K562 (cell line): ENCODE measurements around the gene FBXO46. TPM values are rescaled to one million over a fixed set of nuclear protein-coding genes. Genes with fewer than 3 reads are reported as not detected.

Source experiments
- CSDE1 ChIP-seq, 2 experiments: fragments of 450-650 bp; IDR thresholded peaks; 2 replicates each; pipeline ENCODE4 v1.6.1; 2016; ENCODE audit warnings: mild to moderate bottlenecking in 1 of 2
- FOXM1 ChIP-seq, 2 experiments: fragments of 450-650 bp in 1 of 2; sonication (generic) in 1 of 2; formaldehyde crosslinking in 1 of 2; IDR thresholded peaks; 2 replicates each; pipeline versions ENCODE4 v1.6.1 to v1.9.0; 2017 to 2022; ENCODE audit warnings: low read depth in 2 of 2, mild to moderate bottlenecking in 2 of 2, missing genetic modification reagents in 1 of 2, moderate library complexity in 1 of 2
- HCFC1 ChIP-seq: IDR thresholded peaks from 2 replicates; pipeline ENCODE4 v1.6.1; 2012; ENCODE audit warnings: low read depth, low read length, improper control_type of control experiment
- HIVEP1 ChIP-seq: fragments of 250-450 bp; sonication (Bioruptor Pico); IDR thresholded peaks from 2 replicates; pipeline ENCODE4 v1.4.0; 2020; ENCODE audit warnings: mild to moderate bottlenecking
- KDM5B ChIP-seq: fragments of 200-600 bp; sonication (generic); IDR thresholded peaks from 2 replicates; pipeline ENCODE4 v1.6.1; 2012; ENCODE audit warnings: low read depth, mild to moderate bottlenecking, moderate library complexity, low read length, control low read depth, inconsistent platforms; ENCODE audit not compliant: insufficient replicate concordance
- MAZ ChIP-seq, 2 experiments: fragments of 450-650 bp in 1 of 2; sonication (generic) in 1 of 2; formaldehyde crosslinking; IDR thresholded peaks in 1 of 2; conservative IDR thresholded peaks in 1 of 2; 2 replicates each; pipeline versions ENCODE4 v1.4.0 to v1.5.0; 2020; ENCODE audit warnings: mild to moderate bottlenecking in 1 of 2, missing genetic modification reagents in 1 of 2
- MCM5 ChIP-seq: fragments of 450-650 bp; IDR thresholded peaks from 2 replicates; pipeline ENCODE4 v1.6.1; 2016; ENCODE audit warnings: low read depth
- PHF21A ChIP-seq: fragments of 450-650 bp; IDR thresholded peaks from 2 replicates; pipeline ENCODE4 v1.6.1; 2017; ENCODE audit warnings: low read depth, borderline replicate concordance
- POLR2H ChIP-seq: IDR thresholded peaks from 2 replicates; pipeline ENCODE4 v1.6.1; 2016; ENCODE audit warnings: missing genetic modification characterization, low read depth, mild to moderate bottlenecking, control low read depth, missing compliant biosample characterization, moderate library complexity
- RHOXF2B ChIP-seq: fragments of 250-450 bp; sonication (Bioruptor Pico); conservative IDR thresholded peaks from 2 replicates; pipeline ENCODE4 v1.5.1; 2021
- SMAD1 ChIP-seq: fragments of 150-350 bp; IDR thresholded peaks from 2 replicates; pipeline ENCODE4 v1.6.1; 2014; ENCODE audit warnings: low read length, low read depth; ENCODE audit not compliant: partially characterized antibody
- ZNF76 ChIP-seq: fragments of 250-450 bp; sonication (Bioruptor Pico); IDR thresholded peaks from 2 replicates; pipeline ENCODE4 v1.4.0; 2020; ENCODE audit warnings: mild to moderate bottlenecking, moderate library complexity, borderline replicate concordance
- polyA plus RNA-seq, 8 experiments: library from polyadenylated mRNA; depleted of rRNA in 4 of 8; stranded (reverse) in 5 of 8; unstranded in 3 of 8; fragments of >200 nt; fragmentation: Nextera tagmentation in 2 of 8; fragmentation: Illumina TruSeq in 1 of 8; extraction: Ambion mirVana in 2 of 8; extraction: Trizol in 1 of 8; gene quantifications; 2 replicates each; pipeline versions ENCODE4 v1.2.1 to v1.2.3, GENCODE V29; 2011 to 2014; ENCODE audit warnings: inconsistent platforms in 1 of 8, missing spikeins in 1 of 8
- total RNA-seq, 7 experiments: library from RNA; depleted of rRNA in 6 of 7; stranded (reverse); fragments of >200 nt in 6 of 7; fragmentation: Illumina TruSeq in 2 of 7; extraction: Trizol in 2 of 7; gene quantifications; 2 replicates each; pipeline versions ENCODE4 v1.2.1 to v1.2.3, GENCODE V29; 2011 to 2021; ENCODE audit warnings: low replicate concordance in 1 of 7
- TF ChIP-seq, protein P1 (sequence below): sonication (generic); formaldehyde crosslinking; IDR thresholded peaks from 2 replicates; pipeline ENCODE4 v1.8.1; 2023; ENCODE audit warnings: mild to moderate bottlenecking, missing genetic modification reagents
- TF ChIP-seq, protein P2 (sequence below): sonication (generic); formaldehyde crosslinking; IDR thresholded peaks from 2 replicates; pipeline ENCODE4 v1.8.0; 2022; ENCODE audit warnings: missing genetic modification reagents, mild to moderate bottlenecking, moderate library complexity, borderline replicate concordance
- TF ChIP-seq, protein P3 (sequence below), 2 experiments: IDR thresholded peaks; 2 replicates each; pipeline ENCODE4 v1.6.1; 2011; ENCODE audit warnings: borderline replicate concordance in 1 of 2, control low read depth in 1 of 2, low read depth in 1 of 2, low read length in 1 of 2, mild to moderate bottlenecking in 1 of 2, mixed read lengths in 1 of 2, moderate library complexity in 1 of 2; ENCODE audit not compliant: insufficient read depth in 1 of 2, insufficient read length in 1 of 2, poor library complexity in 1 of 2, severe bottlenecking in 1 of 2; ENCODE audit errors: extremely low read depth in 1 of 2
- TF ChIP-seq, protein P4 (sequence below), 3 experiments: IDR thresholded peaks in 2 of 3; conservative IDR thresholded peaks in 1 of 3; 2 replicates each; pipeline ENCODE4 v1.5.1; 2011 to 2012; ENCODE audit warnings: low read length in 3 of 3, mild to moderate bottlenecking in 3 of 3, control low read depth in 2 of 3, improper control_type of control experiment in 1 of 3, inconsistent platforms in 1 of 3, low read depth in 1 of 3, mixed read lengths in 1 of 3, moderate library complexity in 1 of 3; ENCODE audit not compliant: insufficient read depth in 2 of 3
- TF ChIP-seq, protein P5 (sequence below): conservative IDR thresholded peaks from 2 replicates; pipeline ENCODE4 v1.6.1; 2011; ENCODE audit warnings: low read depth, mild to moderate bottlenecking, low read length; ENCODE audit not compliant: control insufficient read depth

FBXO46 gene
- total and polyA plus RNA-seq, 9 of the 15 experiments (the other 6 are each of a cell fraction or from before 2014, with no cell fraction given) = 1.5 to 36.1 (median 7.3) TPM

DNA sequence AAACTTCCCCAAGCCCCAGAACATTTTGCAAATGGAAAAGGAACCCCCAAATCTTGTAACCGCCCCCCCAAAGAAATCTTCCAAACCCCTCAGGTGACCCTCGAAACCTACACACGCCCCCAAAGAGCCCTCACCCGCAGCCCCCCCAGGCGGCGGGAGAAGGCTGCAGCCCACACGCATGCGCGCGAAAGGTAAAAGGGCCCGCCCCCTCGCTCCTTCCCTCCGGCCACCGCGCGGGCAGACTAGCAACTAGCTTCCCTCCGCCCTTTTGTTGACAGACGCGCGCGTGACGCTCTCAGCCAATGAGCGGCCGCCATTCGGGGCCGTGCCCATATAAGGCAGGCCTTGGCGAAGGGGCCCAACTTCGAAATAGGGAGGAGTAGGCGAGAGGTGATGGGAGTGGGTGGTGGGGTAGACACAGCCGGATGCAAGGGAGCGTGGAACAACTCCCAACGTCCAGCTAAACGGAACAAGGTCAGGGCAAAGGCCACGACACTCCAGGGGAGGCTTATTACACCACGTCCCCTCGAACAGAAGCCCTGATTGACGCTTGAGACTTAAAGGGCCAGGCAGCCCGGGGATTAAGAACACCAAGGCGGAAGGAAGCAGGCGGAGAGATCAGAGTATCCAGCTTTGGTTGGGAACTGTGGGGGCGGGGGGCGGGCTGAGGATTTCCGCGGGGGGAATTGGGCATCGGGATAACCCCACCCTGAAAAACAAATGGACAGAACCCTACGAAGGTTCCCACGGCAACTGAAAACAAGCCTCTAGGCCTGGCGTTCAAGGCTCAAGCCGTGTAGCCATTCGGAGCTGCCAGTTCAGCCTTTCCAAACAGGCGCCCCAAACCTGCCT is 13.3 kb downstream of the FBXO46 start (continued):
- TF ChIP-seq CSDE1 (IDR thresholded peaks at IDR 0.05) (no peak), PHF21A (0 out of 2 replicates have a peak, but pooled peaks have one; percentile 19), HCFC1 (peak; percentile 58; the same call in 1 of the 2 replicates), SMAD1 (peak; percentile 49), FOXM1 (IDR thresholded peaks at IDR 0.05; ENCODE audit: low read depth) (peak; percentile 91), FOXM1 (CRISPR knock-in tag; IDR thresholded peaks at IDR 0.05; ENCODE audit: low read depth) (no peak), ZNF76 (CRISPR knock-in tag) (no peak), KDM5B (peak; percentile 20), HIVEP1 (no peak), MCM5 (no peak), POLR2H (peak; percentile 82), MAZ (CRISPR knock-in tag; conservative IDR thresholded peaks at IDR 0.05 in 1 of 2, IDR thresholded peaks at IDR 0.05 in 1 of 2) (peak; percentile 77 to 95), RHOXF2B (CRISPR knock-in tag) (no peak)
- TF ChIP-seq, protein P1, sequence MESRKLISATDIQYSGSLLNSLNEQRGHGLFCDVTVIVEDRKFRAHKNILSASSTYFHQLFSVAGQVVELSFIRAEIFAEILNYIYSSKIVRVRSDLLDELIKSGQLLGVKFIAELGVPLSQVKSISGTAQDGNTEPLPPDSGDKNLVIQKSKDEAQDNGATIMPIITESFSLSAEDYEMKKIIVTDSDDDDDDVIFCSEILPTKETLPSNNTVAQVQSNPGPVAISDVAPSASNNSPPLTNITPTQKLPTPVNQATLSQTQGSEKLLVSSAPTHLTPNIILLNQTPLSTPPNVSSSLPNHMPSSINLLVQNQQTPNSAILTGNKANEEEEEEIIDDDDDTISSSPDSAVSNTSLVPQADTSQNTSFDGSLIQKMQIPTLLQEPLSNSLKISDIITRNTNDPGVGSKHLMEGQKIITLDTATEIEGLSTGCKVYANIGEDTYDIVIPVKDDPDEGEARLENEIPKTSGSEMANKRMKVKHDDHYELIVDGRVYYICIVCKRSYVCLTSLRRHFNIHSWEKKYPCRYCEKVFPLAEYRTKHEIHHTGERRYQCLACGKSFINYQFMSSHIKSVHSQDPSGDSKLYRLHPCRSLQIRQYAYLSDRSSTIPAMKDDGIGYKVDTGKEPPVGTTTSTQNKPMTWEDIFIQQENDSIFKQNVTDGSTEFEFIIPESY (CRISPR knock-in tag) = peak; percentile 63; the same call in 1 of the 2 replicates
- TF ChIP-seq, protein P2, sequence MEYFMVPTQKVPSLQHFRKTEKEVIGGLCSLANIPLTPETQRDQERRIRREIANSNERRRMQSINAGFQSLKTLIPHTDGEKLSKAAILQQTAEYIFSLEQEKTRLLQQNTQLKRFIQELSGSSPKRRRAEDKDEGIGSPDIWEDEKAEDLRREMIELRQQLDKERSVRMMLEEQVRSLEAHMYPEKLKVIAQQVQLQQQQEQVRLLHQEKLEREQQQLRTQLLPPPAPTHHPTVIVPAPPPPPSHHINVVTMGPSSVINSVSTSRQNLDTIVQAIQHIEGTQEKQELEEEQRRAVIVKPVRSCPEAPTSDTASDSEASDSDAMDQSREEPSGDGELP (CRISPR knock-in tag) = peak; percentile 95
- TF ChIP-seq, protein P3, sequence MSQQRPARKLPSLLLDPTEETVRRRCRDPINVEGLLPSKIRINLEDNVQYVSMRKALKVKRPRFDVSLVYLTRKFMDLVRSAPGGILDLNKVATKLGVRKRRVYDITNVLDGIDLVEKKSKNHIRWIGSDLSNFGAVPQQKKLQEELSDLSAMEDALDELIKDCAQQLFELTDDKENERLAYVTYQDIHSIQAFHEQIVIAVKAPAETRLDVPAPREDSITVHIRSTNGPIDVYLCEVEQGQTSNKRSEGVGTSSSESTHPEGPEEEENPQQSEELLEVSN (IDR thresholded peaks at IDR 0.05; ENCODE audit: borderline replicate concordance in 1 of 2, extremely low read depth in 1 of 2, insufficient read depth in 1 of 2, insufficient read length in 1 of 2, low read depth in 1 of 2, low read length in 1 of 2, poor library complexity in 1 of 2, severe bottlenecking in 1 of 2) = peak; percentile 58 to 75
- TF ChIP-seq, protein P4, sequence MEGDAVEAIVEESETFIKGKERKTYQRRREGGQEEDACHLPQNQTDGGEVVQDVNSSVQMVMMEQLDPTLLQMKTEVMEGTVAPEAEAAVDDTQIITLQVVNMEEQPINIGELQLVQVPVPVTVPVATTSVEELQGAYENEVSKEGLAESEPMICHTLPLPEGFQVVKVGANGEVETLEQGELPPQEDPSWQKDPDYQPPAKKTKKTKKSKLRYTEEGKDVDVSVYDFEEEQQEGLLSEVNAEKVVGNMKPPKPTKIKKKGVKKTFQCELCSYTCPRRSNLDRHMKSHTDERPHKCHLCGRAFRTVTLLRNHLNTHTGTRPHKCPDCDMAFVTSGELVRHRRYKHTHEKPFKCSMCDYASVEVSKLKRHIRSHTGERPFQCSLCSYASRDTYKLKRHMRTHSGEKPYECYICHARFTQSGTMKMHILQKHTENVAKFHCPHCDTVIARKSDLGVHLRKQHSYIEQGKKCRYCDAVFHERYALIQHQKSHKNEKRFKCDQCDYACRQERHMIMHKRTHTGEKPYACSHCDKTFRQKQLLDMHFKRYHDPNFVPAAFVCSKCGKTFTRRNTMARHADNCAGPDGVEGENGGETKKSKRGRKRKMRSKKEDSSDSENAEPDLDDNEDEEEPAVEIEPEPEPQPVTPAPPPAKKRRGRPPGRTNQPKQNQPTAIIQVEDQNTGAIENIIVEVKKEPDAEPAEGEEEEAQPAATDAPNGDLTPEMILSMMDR (IDR thresholded peaks at IDR 0.05 in 2 of 3, conservative IDR thresholded peaks at IDR 0.05 in 1 of 3; ENCODE audit: insufficient read depth in 2 of 3, low read depth in 1 of 3, low read length in 3 of 3) = peak in 2 of 3 experiments; percentile 35 to 36; a peak in 3 of 6 replicates
- TF ChIP-seq, protein P5, sequence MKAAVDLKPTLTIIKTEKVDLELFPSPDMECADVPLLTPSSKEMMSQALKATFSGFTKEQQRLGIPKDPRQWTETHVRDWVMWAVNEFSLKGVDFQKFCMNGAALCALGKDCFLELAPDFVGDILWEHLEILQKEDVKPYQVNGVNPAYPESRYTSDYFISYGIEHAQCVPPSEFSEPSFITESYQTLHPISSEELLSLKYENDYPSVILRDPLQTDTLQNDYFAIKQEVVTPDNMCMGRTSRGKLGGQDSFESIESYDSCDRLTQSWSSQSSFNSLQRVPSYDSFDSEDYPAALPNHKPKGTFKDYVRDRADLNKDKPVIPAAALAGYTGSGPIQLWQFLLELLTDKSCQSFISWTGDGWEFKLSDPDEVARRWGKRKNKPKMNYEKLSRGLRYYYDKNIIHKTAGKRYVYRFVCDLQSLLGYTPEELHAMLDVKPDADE = no peak; the same call in 1 of the 2 replicates
